Measurements from ENCODE around the gene IRF2BP1. TPM values are rescaled to one million over a fixed set of nuclear protein-coding genes. Genes with fewer than 3 reads are reported as not detected.

IRF2BP1 gene
- total RNA-seq, 1 experiment from 2014 or later: 29.7 TPM

DNA sequence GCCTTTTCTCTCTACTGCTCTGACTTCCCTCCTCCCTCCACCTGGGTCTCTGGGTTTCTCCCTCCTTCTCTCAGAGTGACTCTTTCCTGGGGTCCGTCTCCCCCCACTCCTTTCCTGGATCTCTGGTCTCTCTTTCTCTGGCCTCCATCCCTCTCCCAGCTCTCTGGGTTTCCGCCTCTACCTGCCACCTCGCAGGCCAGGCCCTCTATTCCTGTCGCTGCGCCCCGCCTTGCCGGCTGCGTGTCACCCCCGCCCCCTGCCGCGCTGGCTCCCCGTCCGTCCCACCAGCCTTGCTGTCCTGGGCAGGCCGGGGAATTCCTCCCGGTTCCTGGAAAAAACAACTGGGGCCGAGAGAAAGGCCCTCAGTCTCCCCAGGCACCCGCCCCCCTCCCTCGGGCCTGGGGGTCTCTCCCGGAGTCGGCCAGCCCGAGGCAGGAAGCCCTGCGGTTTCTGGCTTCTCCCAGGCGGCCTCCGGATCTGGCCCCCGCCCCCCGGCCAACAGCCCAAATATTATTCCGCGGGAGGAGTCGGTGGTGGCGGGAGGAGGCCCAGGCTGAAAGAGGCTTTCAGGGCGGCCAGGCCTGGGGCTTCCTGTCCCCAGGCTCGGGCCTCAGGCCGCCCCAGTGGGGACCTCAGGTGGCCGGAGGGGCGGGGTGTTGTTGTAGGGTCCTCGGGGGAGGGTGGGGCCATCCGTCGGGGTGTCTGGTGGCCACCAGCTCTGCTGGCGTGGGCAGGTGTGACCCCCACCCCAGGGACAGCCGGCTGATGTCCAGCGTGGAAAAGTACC, 9.3 kb downstream of the IRF2BP1 start:
- H3K27me3 ChIP-seq (replicated peaks; ENCODE audit: insufficient read depth, low read depth, low read length, poor library complexity): no peaks in the 10 kb centered on the region
- no peaks in the 10 kb centered on the region for H3K9me3 ChIP-seq (ENCODE audit: low read depth, low read length, poor library complexity, severe bottlenecking)
- H3K4me3 ChIP-seq (ENCODE audit: low read depth, low read length, poor library complexity, severe bottlenecking): no peak overlapping the region
- H3K27ac ChIP-seq (ENCODE audit: low read depth, low read length, poor library complexity, severe bottlenecking): no peak overlapping the region
- ChIA-PET CTCF (no interaction called here), POLR2A (ENCODE audit: low non-redundant PET) (no interaction called here)
- no peak for TF ChIP-seq EZH2 (IDR thresholded peaks at IDR 0.05; ENCODE audit: borderline replicate concordance, low read depth, low read length, poor library complexity, severe bottlenecking)
- TF ChIP-seq, protein P1, sequence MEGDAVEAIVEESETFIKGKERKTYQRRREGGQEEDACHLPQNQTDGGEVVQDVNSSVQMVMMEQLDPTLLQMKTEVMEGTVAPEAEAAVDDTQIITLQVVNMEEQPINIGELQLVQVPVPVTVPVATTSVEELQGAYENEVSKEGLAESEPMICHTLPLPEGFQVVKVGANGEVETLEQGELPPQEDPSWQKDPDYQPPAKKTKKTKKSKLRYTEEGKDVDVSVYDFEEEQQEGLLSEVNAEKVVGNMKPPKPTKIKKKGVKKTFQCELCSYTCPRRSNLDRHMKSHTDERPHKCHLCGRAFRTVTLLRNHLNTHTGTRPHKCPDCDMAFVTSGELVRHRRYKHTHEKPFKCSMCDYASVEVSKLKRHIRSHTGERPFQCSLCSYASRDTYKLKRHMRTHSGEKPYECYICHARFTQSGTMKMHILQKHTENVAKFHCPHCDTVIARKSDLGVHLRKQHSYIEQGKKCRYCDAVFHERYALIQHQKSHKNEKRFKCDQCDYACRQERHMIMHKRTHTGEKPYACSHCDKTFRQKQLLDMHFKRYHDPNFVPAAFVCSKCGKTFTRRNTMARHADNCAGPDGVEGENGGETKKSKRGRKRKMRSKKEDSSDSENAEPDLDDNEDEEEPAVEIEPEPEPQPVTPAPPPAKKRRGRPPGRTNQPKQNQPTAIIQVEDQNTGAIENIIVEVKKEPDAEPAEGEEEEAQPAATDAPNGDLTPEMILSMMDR (conservative IDR thresholded peaks at IDR 0.05; ENCODE audit: low read depth, low read length): no peak
- no peak for DNase-seq (ENCODE audit: low spot score)
- intact Hi-C loops (cut with micrococcal nuclease; ENCODE audit: unreplicated experiment): no loop called here
- no peaks in the 10 kb centered on the region for H3K4me1 ChIP-seq (ENCODE audit: insufficient read depth, low read length, poor library complexity, severe bottlenecking)
- no TSS peak for BruUV-seq (replicated peaks)
- H3K36me3 ChIP-seq (ENCODE audit: insufficient read depth, low read length, poor library complexity, severe bottlenecking): no peaks in the 10 kb centered on the region

DNA sequence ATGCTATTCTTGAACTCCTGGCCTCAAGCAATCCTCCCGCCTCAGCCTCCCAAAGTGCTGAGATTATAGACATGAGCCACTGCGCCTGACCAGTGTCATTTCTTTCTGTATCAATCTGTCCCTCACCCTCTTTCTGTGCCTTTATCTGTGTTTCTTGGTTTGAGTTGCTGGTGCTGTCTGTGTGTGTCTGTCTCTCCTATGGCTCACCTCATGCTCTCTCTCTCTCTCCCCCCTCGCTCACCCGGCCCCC, 9.9 kb downstream of the IRF2BP1 start:
- no peaks in the 10 kb centered on the region for H3K27me3 ChIP-seq (replicated peaks; ENCODE audit: insufficient read depth, low read depth, low read length, poor library complexity)
- intact Hi-C loops (cut with micrococcal nuclease; ENCODE audit: unreplicated experiment): no loop called here
- H3K36me3 ChIP-seq (ENCODE audit: insufficient read depth, low read length, poor library complexity, severe bottlenecking): no peaks in the 10 kb centered on the region
- TF ChIP-seq, protein P1 (conservative IDR thresholded peaks at IDR 0.05; ENCODE audit: low read depth, low read length): no peak
- no peak for TF ChIP-seq EZH2 (IDR thresholded peaks at IDR 0.05; ENCODE audit: borderline replicate concordance, low read depth, low read length, poor library complexity, severe bottlenecking)
- ChIA-PET CTCF (no interaction called here), POLR2A (ENCODE audit: low non-redundant PET) (no interaction called here)
- DNase-seq (ENCODE audit: low spot score): no peak
- no peak overlapping the region for H3K27ac ChIP-seq (ENCODE audit: low read depth, low read length, poor library complexity, severe bottlenecking)
- no peak overlapping the region for H3K4me3 ChIP-seq (ENCODE audit: low read depth, low read length, poor library complexity, severe bottlenecking)
- no TSS peak for BruUV-seq (replicated peaks)
- H3K9me3 ChIP-seq (ENCODE audit: low read depth, low read length, poor library complexity, severe bottlenecking): no peaks in the 10 kb centered on the region
- H3K4me1 ChIP-seq (ENCODE audit: insufficient read depth, low read length, poor library complexity, severe bottlenecking): no peaks in the 10 kb centered on the region

DNA sequence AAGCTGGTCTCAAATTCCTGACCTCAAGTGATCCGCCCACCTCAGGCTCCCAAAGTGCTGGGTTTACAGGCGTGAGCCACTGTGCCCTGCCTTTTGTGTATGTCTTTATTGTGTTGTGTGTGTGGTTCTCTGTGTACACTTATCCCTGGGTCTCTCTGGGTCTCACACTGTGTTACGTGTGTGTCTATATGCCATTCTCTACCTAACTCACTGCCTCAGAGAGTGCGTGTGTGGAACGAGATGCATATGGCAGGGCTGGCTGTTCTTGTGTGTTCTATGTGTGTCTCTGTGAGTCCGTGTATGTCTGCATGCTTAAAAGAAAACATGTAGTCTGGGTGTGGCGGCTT, 11.3 kb downstream of the IRF2BP1 start:
- no peak overlapping the region for H3K27ac ChIP-seq (ENCODE audit: low read depth, low read length, poor library complexity, severe bottlenecking)
- ChIA-PET POLR2A (ENCODE audit: low non-redundant PET) (no interaction called here), CTCF (no interaction called here)
- no peaks in the 10 kb centered on the region for H3K9me3 ChIP-seq (ENCODE audit: low read depth, low read length, poor library complexity, severe bottlenecking)
- intact Hi-C loops (cut with micrococcal nuclease; ENCODE audit: unreplicated experiment): no loop called here
- no peaks in the 10 kb centered on the region for H3K27me3 ChIP-seq (replicated peaks; ENCODE audit: insufficient read depth, low read depth, low read length, poor library complexity)
- DNase-seq (ENCODE audit: low spot score): no peak
- H3K4me3 ChIP-seq (ENCODE audit: low read depth, low read length, poor library complexity, severe bottlenecking): no peak overlapping the region
- no peaks in the 10 kb centered on the region for H3K4me1 ChIP-seq (ENCODE audit: insufficient read depth, low read length, poor library complexity, severe bottlenecking)
- no peaks in the 10 kb centered on the region for H3K36me3 ChIP-seq (ENCODE audit: insufficient read depth, low read length, poor library complexity, severe bottlenecking)
- no TSS peak for BruUV-seq (replicated peaks)
- TF ChIP-seq EZH2 (IDR thresholded peaks at IDR 0.05; ENCODE audit: borderline replicate concordance, low read depth, low read length, poor library complexity, severe bottlenecking): no peak
- TF ChIP-seq, protein P1 (conservative IDR thresholded peaks at IDR 0.05; ENCODE audit: low read depth, low read length): no peak
